ENCODE results near the gene GLCE. TPM values are rescaled to one million over a fixed set of nuclear protein-coding genes. Genes with fewer than 3 reads are reported as not detected.

The GLCE gene
- total RNA-seq, 1 donor from 2014 or later: 12.7 TPM

DNA sequence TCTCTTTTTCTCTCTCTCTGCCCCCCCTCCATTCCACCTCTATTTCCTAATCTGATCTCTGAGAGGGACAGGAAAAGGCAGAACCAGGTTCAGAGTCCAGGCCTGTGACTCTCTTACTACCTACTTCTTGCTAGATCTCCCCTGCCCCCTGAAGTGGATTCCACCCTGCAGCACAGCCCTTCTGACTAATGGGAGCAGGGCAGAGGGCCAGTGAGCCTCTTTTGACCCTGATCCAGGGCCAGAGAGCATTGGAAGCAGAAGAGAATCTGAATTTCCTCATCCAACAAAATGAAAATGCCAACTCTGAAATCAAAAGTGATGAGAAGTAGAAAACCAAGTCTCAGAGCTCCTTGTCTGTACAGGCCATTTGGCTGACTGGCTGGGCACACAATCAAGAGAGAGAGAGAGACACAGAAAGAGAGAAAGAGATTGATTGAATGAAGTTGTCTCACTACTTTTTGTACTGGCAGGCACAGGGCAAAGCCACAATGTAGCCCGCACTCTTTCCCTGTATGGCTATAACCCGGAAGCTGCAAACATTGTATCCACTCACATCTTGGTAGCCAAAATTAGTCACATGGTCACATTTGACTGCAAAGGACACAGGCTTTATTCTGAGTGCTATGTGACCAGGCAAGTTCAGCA, 31.6 kb upstream of the GLCE start:
- DNase-seq (ENCODE audit: low read depth): no peak
- TF ChIP-seq CTCF (conservative IDR thresholded peaks at IDR 0.05; ENCODE audit: low read depth, low read length): no peak
- H3K4me3 ChIP-seq (ENCODE audit: low read depth, low read length): no peak overlapping the region

GRCh38 chr15:69131362-69132220, 28.8 kb upstream of the GLCE start:
- DNase-seq (ENCODE audit: low read depth): no peak
- TF ChIP-seq CTCF (conservative IDR thresholded peaks at IDR 0.05; ENCODE audit: low read depth, low read length): no peak
- H3K4me3 ChIP-seq (ENCODE audit: low read depth, low read length): no peak overlapping the region

GRCh38 chr15:69132430-69132829, 28.0 kb upstream of the GLCE start:
- DNase-seq (ENCODE audit: low read depth): no peak
- no peak overlapping the region for H3K4me3 ChIP-seq (ENCODE audit: low read depth, low read length)
- no peak for TF ChIP-seq CTCF (conservative IDR thresholded peaks at IDR 0.05; ENCODE audit: low read depth, low read length)

DNA sequence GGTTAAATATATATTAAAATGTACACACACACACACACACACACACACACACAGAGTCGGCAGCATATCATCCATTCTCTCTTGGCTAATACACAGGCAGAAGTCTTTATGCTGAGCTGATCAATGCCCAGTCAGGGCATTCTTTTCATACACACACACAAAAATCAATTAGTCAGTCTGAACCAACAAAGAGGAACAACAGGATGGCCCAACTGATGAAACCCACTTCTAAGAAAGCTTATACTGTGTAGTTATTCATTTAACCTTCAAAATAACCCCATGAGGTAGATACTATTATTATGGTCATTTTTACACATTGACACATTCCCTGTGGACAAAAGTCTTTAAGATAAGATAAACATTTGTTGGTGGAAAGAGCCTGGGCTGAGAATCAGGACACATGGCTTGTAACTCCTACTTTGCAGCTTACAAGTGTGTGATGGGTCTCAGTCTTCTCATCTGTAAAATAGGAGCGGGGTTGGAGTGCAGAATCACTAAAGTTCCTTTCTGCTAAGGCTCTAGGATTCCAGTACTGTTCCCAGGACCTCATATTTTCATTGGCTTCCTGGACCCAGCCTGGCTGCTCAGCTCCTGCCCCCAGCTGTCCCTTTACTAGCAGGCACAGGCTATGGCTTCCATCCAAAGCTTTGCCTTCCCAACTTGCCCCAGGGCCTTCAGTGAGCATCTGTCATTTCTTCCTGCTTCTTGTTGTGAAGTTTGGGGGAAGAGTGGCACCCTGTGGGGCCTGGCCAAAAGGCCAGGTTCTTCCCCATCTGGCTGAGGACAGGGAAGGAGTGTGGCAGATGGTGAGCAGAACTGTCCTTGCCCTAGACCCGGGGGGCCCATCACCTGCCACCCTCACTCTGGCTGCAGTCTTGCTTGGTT, 27.2 kb upstream of the GLCE start:
- TF ChIP-seq CTCF (conservative IDR thresholded peaks at IDR 0.05; ENCODE audit: low read depth, low read length): no peak
- H3K4me3 ChIP-seq (ENCODE audit: low read depth, low read length): no peak overlapping the region
- DNase-seq (ENCODE audit: low read depth): no peak

DNA sequence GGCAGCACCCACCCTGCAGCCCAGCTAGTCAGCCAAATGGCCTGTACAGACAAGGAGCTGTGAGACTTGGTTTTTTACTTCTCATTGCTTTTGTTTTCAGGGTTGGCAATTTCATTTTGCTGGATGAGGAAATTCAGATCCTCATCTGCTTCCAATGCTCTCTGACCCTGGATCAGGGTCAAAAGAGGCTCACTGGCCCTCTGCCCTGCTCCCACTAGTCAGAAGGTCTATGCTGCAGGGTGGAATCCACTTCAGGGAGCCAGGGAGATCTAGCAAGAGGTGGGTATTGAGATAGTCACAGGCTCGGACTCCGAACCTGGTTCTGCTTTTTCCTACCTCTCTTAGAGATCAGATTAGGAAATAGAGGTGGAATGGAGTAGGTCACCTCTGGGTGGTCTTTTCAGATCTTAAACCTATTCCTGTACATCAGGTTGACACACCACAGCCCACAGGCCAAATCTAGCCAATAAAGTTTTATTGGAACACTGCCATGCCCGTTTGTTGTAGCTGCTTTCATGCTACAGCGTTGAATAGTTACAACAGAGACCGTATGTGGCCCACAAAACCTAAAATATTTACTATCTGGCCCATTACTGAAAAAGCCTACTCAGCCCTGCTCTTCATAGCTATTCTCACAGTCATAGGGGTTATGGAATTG, 26.4 kb upstream of the GLCE start:
- no peak for TF ChIP-seq CTCF (conservative IDR thresholded peaks at IDR 0.05; ENCODE audit: low read depth, low read length)

DNA sequence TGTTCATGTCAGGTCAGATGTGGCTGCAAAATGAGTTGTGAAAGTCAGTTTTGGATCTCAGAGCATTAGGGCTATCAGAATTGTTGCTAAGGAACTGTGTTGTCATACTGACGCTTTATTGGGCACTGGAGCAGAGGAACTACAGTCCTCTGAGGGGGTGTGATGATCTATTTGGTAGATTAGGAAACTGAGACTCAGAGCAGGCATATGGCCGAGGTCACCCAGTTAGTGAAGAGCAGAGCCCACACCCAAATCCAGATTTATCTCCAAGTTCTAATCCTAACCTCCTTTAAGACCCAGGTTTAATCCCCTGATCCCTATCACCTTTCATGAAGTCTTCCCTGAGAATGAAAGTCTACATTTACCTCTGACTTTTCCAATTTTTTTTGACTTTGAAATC, 25.6 kb upstream of the GLCE start:
- no peak overlapping the region for H3K4me3 ChIP-seq (ENCODE audit: low read depth, low read length)
- TF ChIP-seq CTCF (conservative IDR thresholded peaks at IDR 0.05; ENCODE audit: low read depth, low read length): no peak
- DNase-seq (ENCODE audit: low read depth): no peak

More for the DNA sequence above, 26.4 kb upstream of the GLCE start:
- no peak overlapping the region for H3K4me3 ChIP-seq (ENCODE audit: low read depth, low read length)
- DNase-seq (ENCODE audit: low read depth): no peak

All from epithelial cell of proximal tubule (primary cell).